K562 (cell line): ENCODE results near the gene DSCAM. TPM values are rescaled to one million over a fixed set of nuclear protein-coding genes. Genes with fewer than 3 reads are reported as not detected.

ENCODE experiments used
- ATAC-seq: fragments of 200-7000 bp; cut with Tn5 transposase; 3 replicates; pipeline ENCODE4 v1.9.1; 2020; ENCODE audit warnings: moderate library complexity
- BruUV-seq: library from RNA; stranded (reverse); fragments of 400-500 nt; replicated peaks from 2 replicates; lab custom pipeline; 2021; lab: Mats Ljungman, UMichigan
- CTCF ChIA-PET: fragments of 300-600 bp; formaldehyde crosslinking; extraction: SDS; loops from one replicate; lab custom pipeline; 2021; ENCODE audit warnings: low intra/inter-chr PET ratio; lab: Yijun Ruan, JAX
- POLR2A ChIA-PET: fragments of 300-600, 350-650 bp; sonication (Branson Sonifier 250); formaldehyde crosslinking; extraction: SDS; loops from one replicate; lab custom pipeline; 2021; ENCODE audit warnings: antibody characterized with exemption, inconsistent platforms; lab: Yijun Ruan, JAX
- DNase-seq, 4 experiments: peaks; one replicate each; pipeline versions ENCODE4 v3.0.0 to v3.0.0-alpha.2; 2011 to 2018; ENCODE audit warnings: low spot score in 3 of 4, mixed read lengths in 3 of 4; ENCODE audit errors: extremely low read depth in 1 of 4
- FAIRE-seq: peaks from 2 replicates; lab custom pipeline; 2011; peaks lifted over from hg19 to GRCh38; lab: Jason Lieb, UNC
- H2AFZ ChIP-seq: 2 replicates; pipeline ENCODE4 v1.6.0; 2011; ENCODE audit warnings: low read depth, low read length, control low read depth, inconsistent platforms
- H3K27ac ChIP-seq: fragments of 200-600 bp; 3 replicates; pipeline ENCODE4 v1.8.0; 2011; ENCODE audit warnings: low read depth, mild to moderate bottlenecking, control low read depth, inconsistent platforms, low read length, moderate library complexity, mixed read lengths; ENCODE audit errors: extremely low read depth
- H3K27me3 ChIP-seq, 2 experiments: fragments of 300-600 bp in 1 of 2; 2 replicates in 1 of 2; 3 replicates in 1 of 2; pipeline versions ENCODE4 v1.6.0 to v1.8.0; 2011; ENCODE audit warnings: inconsistent platforms in 2 of 2, low read length in 2 of 2, mild to moderate bottlenecking in 1 of 2, mixed read lengths in 1 of 2, moderate library complexity in 1 of 2; ENCODE audit not compliant: control insufficient read depth in 2 of 2, insufficient read depth in 2 of 2
- H3K36me3 ChIP-seq: fragments of 300-600 bp; 3 replicates; pipeline ENCODE4 v1.8.0; 2011; ENCODE audit warnings: mild to moderate bottlenecking, low read length, inconsistent platforms; ENCODE audit not compliant: control insufficient read depth, insufficient read depth
- H3K4me1 ChIP-seq, 2 experiments: fragments of 200-600 bp in 1 of 2; replicated peaks in 1 of 2; 2 replicates in 1 of 2; 3 replicates in 1 of 2; pipeline versions ENCODE4 v1.5.1 to v1.8.0; 2011; ENCODE audit warnings: inconsistent platforms in 2 of 2, low read length in 2 of 2, mild to moderate bottlenecking in 1 of 2, mixed read lengths in 1 of 2, moderate library complexity in 1 of 2; ENCODE audit not compliant: control insufficient read depth in 2 of 2, insufficient read depth in 2 of 2
- H3K4me2 ChIP-seq: 2 replicates; pipeline ENCODE4 v1.6.1; 2011; ENCODE audit warnings: low read length, control low read depth, inconsistent platforms, mixed read lengths; ENCODE audit not compliant: insufficient read depth
- H3K4me3 ChIP-seq: fragments of 200-600 bp; sonication (generic), shearing (Covaris generic); 2 replicates; pipeline ENCODE4 v1.5.1; 2016; ENCODE audit warnings: control low read depth, inconsistent platforms
- H3K79me2 ChIP-seq: fragments of 200-600 bp; 3 replicates; pipeline ENCODE4 v1.8.0; 2011; ENCODE audit warnings: low read length, inconsistent platforms; ENCODE audit not compliant: control insufficient read depth, insufficient read depth
- H3K9ac ChIP-seq, 2 experiments: 2 replicates each; pipeline versions ENCODE4 v1.6.0 to v1.6.1; 2011; ENCODE audit warnings: low read depth in 2 of 2, low read length in 2 of 2, control low read depth in 1 of 2, inconsistent platforms in 1 of 2, mild to moderate bottlenecking in 1 of 2, mixed read lengths in 1 of 2; ENCODE audit not compliant: insufficient read depth in 1 of 2
- H3K9me1 ChIP-seq: one replicate; pipeline ENCODE4 v1.6.0; 2011; ENCODE audit warnings: inconsistent platforms, mild to moderate bottlenecking, low read length, moderate library complexity; ENCODE audit not compliant: control insufficient read depth, insufficient read depth
- H3K9me3 ChIP-seq: replicated peaks from 2 replicates; pipeline ENCODE4 v1.5.1; 2011; ENCODE audit warnings: low read depth, low read length, inconsistent platforms; ENCODE audit not compliant: control insufficient read depth, insufficient read depth
- H4K20me1 ChIP-seq: replicated peaks from 2 replicates; pipeline ENCODE4 v1.6.1; 2011; ENCODE audit warnings: low read length, inconsistent platforms, mixed read lengths; ENCODE audit not compliant: control insufficient read depth, insufficient read depth
- SFPQ ChIP-seq: fragments of 200-400 bp; formaldehyde crosslinking; IDR thresholded peaks from 2 replicates; pipeline ENCODE4 v1.6.1; 2017; ENCODE audit warnings: mild to moderate bottlenecking, low read depth, low read length, moderate library complexity
- UBTF ChIP-seq, 2 experiments: IDR thresholded peaks; 2 replicates each; pipeline ENCODE4 v1.6.1; 2012; ENCODE audit warnings: improper control_type of control experiment in 2 of 2, low read depth in 2 of 2, low read length in 2 of 2, borderline replicate concordance in 1 of 2
- WGBS: fragments of 100-300 bp; shearing (Covaris generic); methylation state at CpG from one replicate; pipeline ENCODE4 v1.1.6; 2016; ENCODE audit warnings: low coverage, mixed read lengths; ENCODE audit not compliant: insufficient coverage; ENCODE audit errors: missing lambda C conversion rate; 5-methylcytosine and 5-hydroxymethylcytosine counted together
- in situ Hi-C: fragments of 300-500 bp; cut with MboI; formaldehyde crosslinking; loops from 4 replicates; pipeline ENCODE4 v1.15.0; 2018; ENCODE audit warnings: inconsistent platforms, mixed read lengths
- intact Hi-C: fragments of 100-400 bp; cut with micrococcal nuclease; formaldehyde crosslinking; loops from 2 replicates; pipeline ENCODE4 v1.14.2; 2022
- polyA plus RNA-seq, 8 experiments: library from polyadenylated mRNA; depleted of rRNA in 4 of 8; stranded (reverse) in 5 of 8; unstranded in 3 of 8; fragments of >200 nt; fragmentation: Nextera tagmentation in 2 of 8; fragmentation: Illumina TruSeq in 1 of 8; extraction: Ambion mirVana in 2 of 8; extraction: Trizol in 1 of 8; gene quantifications; 2 replicates each; pipeline versions ENCODE4 v1.2.1 to v1.2.3, GENCODE V29; 2011 to 2014; ENCODE audit warnings: inconsistent platforms in 1 of 8, missing spikeins in 1 of 8
- total RNA-seq, 7 experiments: library from RNA; depleted of rRNA in 6 of 7; stranded (reverse); fragments of >200 nt in 6 of 7; fragmentation: Illumina TruSeq in 2 of 7; extraction: Trizol in 2 of 7; gene quantifications; 2 replicates each; pipeline versions ENCODE4 v1.2.1 to v1.2.3, GENCODE V29; 2011 to 2021; ENCODE audit warnings: low replicate concordance in 1 of 7
- TF ChIP-seq, protein P1 (sequence below): fragments of 450-650 bp; IDR thresholded peaks from 2 replicates; pipeline ENCODE4 v1.7.1; 2018; ENCODE audit warnings: mild to moderate bottlenecking, low read depth; ENCODE audit not compliant: partially characterized antibody
- TF ChIP-seq, protein P2 (sequence below): fragments of 450-650 bp; IDR thresholded peaks from 2 replicates; pipeline ENCODE4 v1.6.1; 2018; ENCODE audit warnings: mild to moderate bottlenecking, low read depth; ENCODE audit not compliant: partially characterized antibody

DSCAM gene
- total and polyA plus RNA-seq, 9 of the 15 experiments (the other 6 are each of a cell fraction or from before 2014, with no cell fraction given) = not detected

DNA sequence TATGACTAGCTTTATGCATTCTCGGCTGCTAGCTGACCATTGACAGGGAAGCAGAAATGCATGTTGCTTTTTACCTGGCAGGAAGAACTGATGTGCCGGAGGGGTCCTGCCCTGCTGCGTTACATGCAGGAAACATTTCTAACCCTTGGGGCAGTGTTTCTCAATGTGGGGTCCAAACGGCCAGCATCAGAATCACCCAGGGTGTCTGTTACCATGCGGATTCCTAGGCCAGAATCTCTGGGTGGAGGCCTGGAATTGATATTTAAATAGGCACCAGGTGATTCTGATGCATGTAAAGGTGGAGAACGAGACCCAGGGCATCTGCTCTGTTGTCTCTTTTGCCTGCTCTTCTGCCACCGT is 797.0 kb downstream of the DSCAM start:
- Histone ChIP-seq H3K36me3 (no peaks in the 10 kb centered on the region), H3K4me2 (no peak overlapping the region), H3K4me1 (no peaks in the 10 kb centered on the region), H3K27me3 (no peaks in the 10 kb centered on the region; a peak in 1 of 5 replicates), H2AFZ (no peak overlapping the region), H3K79me2 (no peaks in the 10 kb centered on the region), H3K4me3 (no peak overlapping the region), H3K9ac (no peak overlapping the region), H3K27ac (no peak overlapping the region), H3K9me3 (no peaks in the 10 kb centered on the region), H4K20me1 (no peaks in the 10 kb centered on the region), H3K9me1 (no peaks in the 10 kb centered on the region)
- DNase-seq (no peak), FAIRE-seq (no peak), ATAC-seq (no peak)
- 2% methylated on average over 7 of the region's 7 CpGs for WGBS
- in situ Hi-C loops = no loop called here
- no TSS peak for BruUV-seq
- no peak for TF ChIP-seq SFPQ
- TF ChIP-seq, protein P1, sequence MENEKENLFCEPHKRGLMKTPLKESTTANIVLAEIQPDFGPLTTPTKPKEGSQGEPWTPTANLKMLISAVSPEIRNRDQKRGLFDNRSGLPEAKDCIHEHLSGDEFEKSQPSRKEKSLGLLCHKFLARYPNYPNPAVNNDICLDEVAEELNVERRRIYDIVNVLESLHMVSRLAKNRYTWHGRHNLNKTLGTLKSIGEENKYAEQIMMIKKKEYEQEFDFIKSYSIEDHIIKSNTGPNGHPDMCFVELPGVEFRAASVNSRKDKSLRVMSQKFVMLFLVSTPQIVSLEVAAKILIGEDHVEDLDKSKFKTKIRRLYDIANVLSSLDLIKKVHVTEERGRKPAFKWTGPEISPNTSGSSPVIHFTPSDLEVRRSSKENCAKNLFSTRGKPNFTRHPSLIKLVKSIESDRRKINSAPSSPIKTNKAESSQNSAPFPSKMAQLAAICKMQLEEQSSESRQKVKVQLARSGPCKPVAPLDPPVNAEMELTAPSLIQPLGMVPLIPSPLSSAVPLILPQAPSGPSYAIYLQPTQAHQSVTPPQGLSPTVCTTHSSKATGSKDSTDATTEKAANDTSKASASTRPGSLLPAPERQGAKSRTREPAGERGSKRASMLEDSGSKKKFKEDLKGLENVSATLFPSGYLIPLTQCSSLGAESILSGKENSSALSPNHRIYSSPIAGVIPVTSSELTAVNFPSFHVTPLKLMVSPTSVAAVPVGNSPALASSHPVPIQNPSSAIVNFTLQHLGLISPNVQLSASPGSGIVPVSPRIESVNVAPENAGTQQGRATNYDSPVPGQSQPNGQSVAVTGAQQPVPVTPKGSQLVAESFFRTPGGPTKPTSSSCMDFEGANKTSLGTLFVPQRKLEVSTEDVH = no peak
- TF ChIP-seq, protein P2, sequence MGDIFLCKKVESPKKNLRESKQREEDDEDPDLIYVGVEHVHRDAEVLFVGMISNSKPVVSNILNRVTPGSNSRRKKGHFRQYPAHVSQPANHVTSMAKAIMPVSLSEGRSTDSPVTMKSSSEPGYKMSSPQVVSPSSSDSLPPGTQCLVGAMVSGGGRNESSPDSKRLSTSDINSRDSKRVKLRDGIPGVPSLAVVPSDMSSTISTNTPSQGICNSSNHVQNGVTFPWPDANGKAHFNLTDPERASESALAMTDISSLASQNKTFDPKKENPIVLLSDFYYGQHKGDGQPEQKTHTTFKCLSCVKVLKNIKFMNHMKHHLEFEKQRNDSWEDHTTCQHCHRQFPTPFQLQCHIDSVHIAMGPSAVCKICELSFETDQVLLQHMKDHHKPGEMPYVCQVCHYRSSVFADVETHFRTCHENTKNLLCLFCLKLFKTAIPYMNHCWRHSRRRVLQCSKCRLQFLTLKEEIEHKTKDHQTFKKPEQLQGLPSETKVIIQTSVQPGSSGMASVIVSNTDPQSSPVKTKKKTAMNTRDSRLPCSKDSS = no peak
- TF ChIP-seq UBTF (IDR thresholded peaks at IDR 0.05; ENCODE audit: borderline replicate concordance in 1 of 2, low read depth in 2 of 2, low read length in 2 of 2) = no peak
- CTCF ChIA-PET = no interaction called here
- intact Hi-C loops = no loop called here
- POLR2A ChIA-PET = interaction anchor here (0.8 kb wide), 1 partner anchor 13 kb away, joined by 3 read pairs; no protein-coding TSS in a partner anchor
